Measurements from ENCODE around the gene HTRA1. TPM values are rescaled to one million over a fixed set of nuclear protein-coding genes. Genes with fewer than 3 reads are reported as not detected.

The HTRA1 gene
- total RNA-seq, 6 experiments from 2014 or later, result 55.0 to 67.2 (median 61.9) TPM

- H3K36me3 Mint-ChIP-seq (ENCODE audit: low read depth), result peaks cover 9% of the 10 kb centered on the region; the same call in 1 of the 2 replicates
- no peak for TF ChIP-seq CTCF (IDR thresholded peaks at IDR 0.05)
- H3K27ac Mint-ChIP-seq, result no peak overlapping the region
- H3K4me3 Mint-ChIP-seq, result no peak overlapping the region
- H3K27me3 Mint-ChIP-seq (ENCODE audit: insufficient read depth), result peaks cover 3% of the 10 kb centered on the region; the same call in 1 of the 2 replicates
- no peaks in the 10 kb centered on the region for H3K9me3 Mint-ChIP-seq
- peaks cover 16% of the 10 kb centered on the region; the same call in 1 of the 2 replicates for H3K4me1 Mint-ChIP-seq (ENCODE audit: low read depth)
- DNase-seq, result no peak
These were observed 49.0 kb downstream of the HTRA1 start for GRCh38 chr10:122510326-122510725.

DNA sequence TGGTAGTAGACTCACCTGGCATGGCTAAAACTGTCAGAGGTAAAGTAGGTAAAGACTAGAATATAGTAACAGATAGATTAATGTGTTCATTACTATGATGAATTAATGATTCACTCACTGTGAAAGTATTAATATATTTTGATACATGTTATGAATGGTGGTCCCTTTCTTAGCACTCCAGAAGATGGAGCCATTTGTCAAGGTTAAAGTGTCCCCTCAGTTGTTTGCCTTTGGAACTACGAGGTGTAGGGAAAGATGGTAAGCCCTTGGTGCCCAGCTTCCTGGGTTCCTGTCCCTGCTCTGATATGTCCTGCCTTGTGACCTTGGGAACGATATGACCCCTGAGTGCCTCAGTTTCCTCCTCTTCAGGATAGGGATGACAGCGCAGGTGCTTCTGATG lies 49.4 kb downstream of the HTRA1 start:
- DNase-seq, result no peak
- Mint-ChIP-seq H3K27me3 (ENCODE audit: insufficient read depth) (peaks cover 3% of the 10 kb centered on the region; the same call in 1 of the 2 replicates), H3K27ac (no peak overlapping the region), H3K4me3 (no peak overlapping the region), H3K9me3 (no peaks in the 10 kb centered on the region), H3K36me3 (ENCODE audit: low read depth) (peaks cover 9% of the 10 kb centered on the region; the same call in 1 of the 2 replicates), H3K4me1 (ENCODE audit: low read depth) (peaks cover 18% of the 10 kb centered on the region)
- TF ChIP-seq CTCF (IDR thresholded peaks at IDR 0.05), result no peak

DNA sequence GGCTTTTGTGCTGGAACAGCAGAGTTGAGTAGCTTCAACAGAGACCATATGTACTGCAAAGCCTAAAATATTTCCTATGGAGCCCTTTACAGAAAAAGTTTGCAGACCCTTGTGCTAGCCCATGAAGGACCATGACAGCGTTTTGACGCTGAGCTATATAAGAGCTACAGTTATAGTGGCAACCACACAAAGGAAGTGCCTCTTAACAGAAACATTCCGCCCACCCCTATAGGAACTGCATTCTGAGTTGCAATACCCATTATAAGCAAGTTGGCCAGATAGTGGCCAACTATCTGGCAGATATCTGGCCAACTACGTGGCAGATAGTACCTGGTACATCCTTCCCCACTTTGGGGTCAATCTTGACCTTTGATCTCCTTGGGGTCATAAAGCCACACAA lies 51.7 kb downstream of the HTRA1 start:
- Mint-ChIP-seq H3K9me3 (no peaks in the 10 kb centered on the region), H3K27me3 (ENCODE audit: insufficient read depth) (no peaks in the 10 kb centered on the region; the same call in 1 of the 2 replicates), H3K36me3 (ENCODE audit: low read depth) (peaks cover 9% of the 10 kb centered on the region; the same call in 1 of the 2 replicates), H3K27ac (no peak overlapping the region), H3K4me1 (ENCODE audit: low read depth) (peaks cover 30% of the 10 kb centered on the region), H3K4me3 (no peak overlapping the region)
- TF ChIP-seq CTCF (IDR thresholded peaks at IDR 0.05), result no peak
- no peak for DNase-seq

- TF ChIP-seq CTCF (IDR thresholded peaks at IDR 0.05), result no peak
- Mint-ChIP-seq H3K9me3 (no peaks in the 10 kb centered on the region), H3K36me3 (ENCODE audit: low read depth) (peaks cover 9% of the 10 kb centered on the region; the same call in 1 of the 2 replicates), H3K4me1 (ENCODE audit: low read depth) (peaks cover 30% of the 10 kb centered on the region), H3K27ac (no peak overlapping the region), H3K4me3 (no peak overlapping the region), H3K27me3 (ENCODE audit: insufficient read depth) (no peaks in the 10 kb centered on the region; the same call in 1 of the 2 replicates)
- no peak for DNase-seq
These were observed 52.9 kb downstream of the HTRA1 start for GRCh38 chr10:122514045-122514840.

DNA sequence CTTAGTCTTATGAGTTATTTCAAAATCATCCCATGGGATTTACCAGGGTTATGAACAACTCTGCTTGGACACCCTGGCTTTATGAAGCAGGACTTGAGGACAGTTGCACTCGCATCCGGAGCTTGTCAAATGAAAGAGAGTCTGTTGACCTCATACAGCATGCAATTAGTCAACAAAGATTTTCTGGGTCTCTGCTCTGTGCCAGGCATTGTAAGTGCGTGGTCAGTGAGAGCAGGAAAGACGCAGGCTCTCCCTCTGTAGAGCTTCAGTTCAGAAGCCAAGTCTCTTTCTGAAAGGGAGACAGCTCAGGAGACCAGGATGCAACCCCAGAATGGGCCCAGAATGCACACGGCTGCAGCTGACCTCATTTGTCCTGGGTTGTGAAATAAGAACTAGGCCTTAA lies 53.7 kb downstream of the HTRA1 start:
- Mint-ChIP-seq H3K4me3 (no peak overlapping the region), H3K27ac (no peak overlapping the region), H3K9me3 (no peaks in the 10 kb centered on the region), H3K27me3 (ENCODE audit: insufficient read depth) (no peaks in the 10 kb centered on the region; the same call in 1 of the 2 replicates), H3K4me1 (ENCODE audit: low read depth) (peaks cover 30% of the 10 kb centered on the region), H3K36me3 (ENCODE audit: low read depth) (peaks cover 9% of the 10 kb centered on the region; the same call in 1 of the 2 replicates)
- no peak for TF ChIP-seq CTCF (IDR thresholded peaks at IDR 0.05)
- DNase-seq, result no peak
